Activated gamma-delta T cell (primary cell): ENCODE data around the gene GSDME.

Experiments
- DNase-seq: peaks from one replicate; lab custom pipeline; 2025; lab: John Stamatoyannopoulos, UW

The GSDME gene

DNA sequence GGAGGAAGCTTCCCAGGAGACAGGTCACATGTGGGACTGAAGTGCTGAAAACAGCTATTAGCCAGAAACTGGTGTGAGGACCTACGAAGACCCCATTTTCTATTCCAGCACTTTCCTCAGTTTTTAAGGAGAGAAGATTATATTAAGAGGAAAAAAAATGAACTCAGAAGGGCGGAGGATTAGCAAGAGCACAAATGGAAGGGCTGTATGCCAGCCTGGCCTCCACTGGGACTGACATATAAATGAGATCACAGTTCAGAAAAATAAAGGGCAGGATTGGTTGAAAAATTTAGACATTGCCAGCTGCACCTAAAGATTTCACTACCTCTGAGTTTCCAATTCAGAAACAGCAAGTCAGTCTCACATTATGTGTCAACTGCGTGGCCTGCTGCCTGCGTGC is 53.0 kb downstream of the GSDME start:
- DNase-seq, result no peak

DNA sequence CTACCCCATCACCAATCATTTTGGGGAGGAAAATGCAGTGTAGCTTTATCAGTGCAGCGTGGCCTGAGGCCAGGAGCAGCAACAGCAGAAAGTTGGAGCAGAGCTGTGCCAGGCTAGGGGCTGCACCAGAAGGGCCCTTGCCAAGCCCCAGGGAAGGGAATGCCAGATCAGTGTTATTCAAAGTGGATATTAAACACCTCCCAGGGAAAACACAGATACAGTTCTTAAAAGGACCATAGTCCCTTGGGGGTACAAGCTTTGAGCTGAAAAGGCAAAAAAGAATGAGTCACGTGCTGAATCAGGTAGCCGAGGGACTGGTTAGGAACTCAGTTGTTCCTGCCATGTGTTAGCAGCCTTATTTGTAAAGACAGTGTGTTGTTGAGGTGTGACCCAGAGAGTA is 54.0 kb downstream of the GSDME start:
- DNase-seq, result no peak

DNA sequence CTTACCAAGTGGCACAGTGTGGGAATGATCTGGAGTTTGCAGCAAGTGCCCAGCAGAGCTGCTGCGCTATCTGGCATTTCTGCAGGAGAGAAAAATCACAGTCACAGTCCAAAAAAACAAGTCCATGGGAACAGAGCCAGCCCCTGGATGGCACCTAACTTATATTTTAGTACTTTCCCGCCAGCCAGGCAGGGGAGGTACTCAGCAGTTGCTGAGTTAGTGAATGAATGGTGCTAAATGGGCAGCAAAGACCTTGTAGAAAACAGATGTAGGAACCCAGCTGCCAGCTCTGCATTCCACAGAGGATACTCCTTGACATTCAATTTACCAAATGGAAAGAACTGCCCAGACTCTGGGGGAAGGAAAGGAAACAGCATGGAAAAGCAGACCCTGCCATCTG is 54.5 kb downstream of the GSDME start:
- no peak for DNase-seq

DNA sequence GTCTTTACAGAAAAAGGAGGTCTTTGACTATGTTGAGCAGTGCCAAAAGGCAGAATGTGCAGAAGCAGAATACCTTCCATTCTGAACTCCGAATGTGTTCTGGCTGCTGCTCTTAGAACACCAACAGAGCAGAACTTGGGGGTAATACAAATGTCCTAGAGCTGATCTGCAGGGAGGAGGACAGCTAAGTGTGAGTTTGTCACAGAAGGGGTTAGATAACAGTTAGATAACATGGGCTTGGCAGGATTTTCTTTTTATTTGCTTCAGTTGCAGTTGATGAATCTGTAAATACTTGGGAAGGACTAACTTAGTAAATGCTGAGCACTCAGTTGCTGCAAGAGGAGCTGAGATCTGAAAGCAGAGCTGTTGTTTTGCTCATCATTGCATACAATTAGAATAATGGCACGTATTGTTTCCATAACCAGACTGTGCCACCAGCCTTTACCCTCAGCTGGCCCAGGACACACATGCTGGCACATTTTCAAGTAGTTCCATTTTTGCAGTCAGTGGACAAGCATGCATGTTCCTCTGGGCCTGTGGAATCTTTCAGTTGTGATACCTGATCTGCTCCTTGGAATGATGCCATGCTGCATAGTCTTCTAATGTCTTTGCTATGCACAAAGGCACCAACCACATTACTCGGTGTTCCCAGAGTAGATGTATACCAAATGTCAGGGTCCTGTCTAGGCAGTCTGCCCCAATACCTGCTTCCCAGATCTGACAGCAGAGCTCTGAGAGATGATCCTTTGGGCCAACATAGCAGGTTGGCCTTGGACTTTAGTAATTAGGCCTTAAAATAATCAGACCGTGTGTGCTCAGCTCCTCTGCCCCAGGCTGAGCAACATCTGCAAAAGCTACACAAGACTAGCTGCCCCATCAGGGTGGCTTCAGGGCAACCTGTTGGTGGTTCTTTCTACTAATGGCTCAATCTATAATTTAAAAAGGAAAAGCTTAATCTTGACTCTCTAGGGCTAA is 55.7 kb downstream of the GSDME start:
- no peak for DNase-seq

DNA sequence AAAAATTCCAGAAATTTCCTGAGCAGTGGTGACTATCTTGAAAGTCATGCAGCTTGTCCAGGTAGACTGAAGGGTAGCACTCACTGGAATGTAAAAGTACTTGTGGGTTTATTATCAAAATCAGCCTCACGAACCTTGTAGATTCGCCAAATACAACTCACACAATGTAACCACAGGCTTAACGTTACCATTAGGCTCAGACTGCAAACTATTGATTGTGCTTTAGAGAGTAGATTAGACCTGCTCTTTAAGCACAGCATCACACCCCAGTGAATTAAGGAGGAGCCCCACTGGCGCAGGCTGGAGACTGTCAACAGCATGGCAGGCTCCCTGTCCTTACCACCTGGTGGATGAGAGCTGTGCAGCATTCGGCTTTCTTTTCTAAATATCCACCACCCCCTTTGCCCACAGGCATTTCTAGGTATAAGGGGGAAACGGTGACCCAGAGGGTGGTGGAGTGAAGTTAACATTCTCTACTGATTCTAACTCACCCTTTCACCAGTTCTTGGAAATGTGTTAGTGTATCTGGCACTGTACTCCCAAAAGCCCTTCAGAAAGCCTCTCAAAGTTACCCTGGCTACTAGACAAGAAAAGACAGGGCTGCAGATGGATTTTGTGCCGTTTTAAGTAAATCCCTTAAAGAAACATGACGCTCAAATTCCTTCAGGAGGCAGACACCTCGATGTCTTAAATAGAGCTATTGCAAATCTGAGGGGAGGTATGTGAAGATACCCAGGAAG is 56.6 kb downstream of the GSDME start:
- no peak for DNase-seq

DNA sequence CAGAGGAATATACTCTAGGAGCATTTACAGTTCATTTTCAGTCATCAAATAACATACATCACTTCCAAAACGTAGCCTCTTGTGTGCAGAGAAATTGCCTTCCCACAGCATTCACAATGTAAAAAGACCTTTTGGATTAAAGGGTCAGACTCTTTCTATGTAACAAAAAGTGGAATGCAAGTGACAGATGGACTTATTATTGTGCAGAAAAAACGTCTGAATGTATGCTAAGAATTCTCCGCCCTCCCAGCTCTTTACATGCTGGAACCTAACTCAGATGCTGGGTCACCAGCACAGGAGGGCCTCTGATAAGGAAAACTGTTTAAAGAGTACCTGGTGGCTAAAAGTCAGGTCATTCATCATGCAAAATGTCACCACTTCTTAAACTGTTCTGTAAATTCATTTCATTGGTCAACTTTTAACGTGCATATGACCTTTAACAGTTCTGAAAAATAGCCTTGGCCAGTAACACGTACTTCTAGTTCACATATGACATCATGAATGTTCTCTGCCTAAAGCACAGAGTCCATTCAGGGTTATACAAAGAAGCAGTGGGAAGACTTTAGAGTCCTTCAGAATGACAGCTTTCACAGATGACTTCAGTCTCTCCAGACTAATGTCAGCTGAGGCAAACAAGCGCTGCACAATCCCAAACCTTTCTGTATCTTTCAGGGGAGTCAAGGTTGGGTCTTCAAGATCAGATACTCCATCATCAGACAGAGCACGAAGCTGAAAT is 58.6 kb downstream of the GSDME start:
- no peak for DNase-seq

DNA sequence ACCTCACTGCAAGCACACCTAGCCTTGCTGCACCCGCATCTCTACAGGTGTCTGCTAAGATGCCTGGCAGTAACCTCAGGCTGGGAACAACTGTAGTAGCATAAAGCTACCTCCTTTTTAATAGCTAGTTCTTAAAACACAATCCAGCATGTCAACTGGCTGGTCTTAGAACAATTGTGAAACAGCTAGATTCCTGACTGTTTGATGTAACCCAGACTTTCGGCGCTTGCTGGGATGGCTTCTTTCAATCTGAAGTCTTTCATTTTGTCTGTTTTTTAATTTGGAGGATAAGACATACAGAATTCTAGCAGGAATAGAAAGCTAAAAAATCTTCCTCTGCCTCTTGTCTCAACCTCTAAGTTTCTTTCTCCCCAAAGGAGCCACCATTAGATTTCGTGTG is 59.8 kb downstream of the GSDME start:
- DNase-seq, result no peak

DNA sequence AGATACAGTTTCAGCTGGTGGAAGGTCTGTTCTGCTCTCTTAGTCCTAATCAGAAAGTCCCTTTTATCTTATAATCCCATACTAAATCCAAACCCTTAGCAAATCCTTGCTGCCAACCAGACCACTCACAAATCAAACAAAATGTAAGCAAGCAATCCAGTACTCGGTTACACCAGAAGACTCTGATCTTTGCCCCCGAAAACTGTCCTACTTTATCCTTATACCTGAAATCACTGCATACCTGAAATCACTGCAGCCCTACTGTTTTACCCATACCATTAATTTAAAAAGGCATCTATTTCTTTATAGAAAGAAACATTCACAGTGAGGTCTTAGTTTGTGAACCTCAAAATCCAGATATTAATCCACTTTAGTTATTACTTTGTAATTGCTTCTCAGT is 64.7 kb downstream of the GSDME start:
- DNase-seq, result no peak

DNA sequence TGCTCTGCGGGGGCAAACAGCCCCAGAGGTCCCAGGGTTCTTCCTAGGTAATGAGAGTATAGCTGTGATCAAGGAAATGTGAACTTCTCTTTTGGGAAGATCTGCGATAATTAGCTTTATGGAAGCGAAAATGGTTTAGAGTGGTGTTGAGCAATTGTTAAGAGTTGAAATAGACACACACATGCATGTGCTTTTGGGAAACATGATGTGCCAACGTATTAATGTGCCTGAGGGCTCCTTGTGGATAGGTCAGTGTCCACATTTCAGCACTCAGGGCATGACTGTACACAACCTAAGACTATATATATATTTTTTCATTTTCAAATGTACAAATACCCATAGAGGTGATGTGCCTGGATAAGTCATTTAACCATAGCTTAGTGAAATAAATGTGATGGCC is 67.0 kb downstream of the GSDME start:
- no peak for DNase-seq

DNA sequence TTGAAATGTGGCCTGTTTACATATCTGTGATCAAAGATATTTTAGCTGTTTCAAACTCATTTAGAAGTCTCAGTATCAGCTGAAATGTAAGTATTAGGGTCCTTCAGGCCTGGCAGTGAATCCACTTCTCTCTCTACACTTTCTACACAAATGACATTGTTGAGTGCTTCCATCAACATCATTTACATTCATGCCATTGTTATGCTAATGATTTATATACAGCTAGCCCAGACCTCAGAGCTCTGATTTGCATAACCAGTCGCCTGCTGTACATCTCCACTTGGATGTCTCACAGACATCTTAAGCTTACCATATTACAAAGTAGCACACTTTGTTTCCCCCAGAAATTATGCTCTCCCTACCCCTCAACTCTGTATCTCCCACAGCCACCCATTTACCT is 71.6 kb downstream of the GSDME start:
- DNase-seq, result no peak

DNA sequence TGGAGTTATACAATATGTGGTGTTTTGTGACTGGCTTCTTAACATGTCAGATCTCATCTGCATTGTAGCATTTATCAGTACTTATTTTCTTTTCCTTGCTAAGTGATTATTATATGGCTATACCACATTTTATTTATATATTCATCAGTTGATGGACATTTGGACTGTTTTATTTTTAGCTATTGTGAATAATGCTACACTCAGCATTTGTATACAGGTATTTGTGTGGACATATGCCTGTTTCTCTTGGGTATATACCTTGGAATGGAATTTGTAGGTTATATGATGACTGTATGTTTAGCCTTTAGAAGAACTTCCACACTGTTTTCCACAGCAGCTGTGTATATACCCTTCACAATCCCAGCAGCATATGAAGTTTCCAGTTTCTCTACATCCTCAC is 86.5 kb downstream of the GSDME start:
- no peak for DNase-seq

DNA sequence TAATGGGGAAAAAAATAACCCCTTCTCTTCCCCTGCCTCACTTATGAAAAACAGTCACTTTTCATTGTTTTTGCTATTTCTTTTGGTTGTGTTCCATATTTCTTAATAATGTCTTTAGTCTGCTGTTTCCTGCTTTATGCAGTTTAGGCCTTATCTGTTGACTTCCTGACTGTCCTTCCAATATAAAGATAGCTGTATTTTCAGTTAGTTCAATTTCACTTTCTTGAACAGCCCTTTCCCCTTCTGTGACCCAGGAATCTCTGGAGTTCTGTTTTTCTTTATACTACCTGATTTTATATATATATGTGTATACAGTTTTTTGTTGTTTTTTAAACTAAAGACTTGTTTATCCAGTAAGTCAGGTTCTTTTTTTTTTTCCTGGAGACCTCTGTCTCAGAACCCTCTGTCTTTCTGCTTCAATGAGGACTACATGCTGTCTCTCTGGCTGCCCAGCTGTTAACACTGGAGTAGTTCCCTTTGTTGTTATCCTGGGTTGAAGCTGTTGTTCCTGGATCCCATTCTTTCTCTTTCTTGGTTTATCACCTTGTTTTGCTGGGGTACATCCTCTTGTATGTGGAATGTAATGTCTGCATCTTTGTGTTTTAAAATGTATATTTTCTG is 87.2 kb downstream of the GSDME start:
- DNase-seq, result no peak

DNA sequence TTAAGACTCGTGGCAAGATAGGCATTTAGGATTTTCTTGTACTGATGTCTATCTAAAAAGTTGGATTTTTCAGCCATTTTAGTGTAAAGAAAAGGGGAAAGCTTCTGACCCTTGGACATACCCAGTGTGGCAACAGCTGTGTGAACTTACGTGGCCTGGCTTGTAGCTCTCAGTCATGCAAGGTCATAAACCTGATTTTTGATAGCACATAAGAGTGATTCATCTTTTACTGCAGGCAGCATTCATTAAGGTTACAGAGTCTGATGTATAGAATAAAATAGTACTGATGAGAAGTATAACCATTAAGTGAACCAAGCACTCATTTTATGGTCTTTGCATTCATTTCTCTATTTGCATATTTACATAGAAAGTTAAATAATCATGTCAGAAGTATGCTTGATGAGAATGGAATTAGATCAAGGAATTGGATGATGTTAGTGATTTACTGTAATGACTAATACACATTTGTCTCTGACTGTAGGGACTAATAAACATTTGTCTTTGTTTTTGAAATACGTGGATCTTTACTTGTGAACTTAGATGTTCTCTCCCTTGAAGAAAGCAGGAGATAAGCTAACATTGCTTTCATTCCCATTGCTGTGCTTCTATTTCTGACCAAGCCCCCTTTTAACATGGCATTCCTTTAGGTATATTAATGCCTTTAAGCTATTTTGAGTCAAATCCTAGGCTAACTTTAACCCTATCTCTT is 88.2 kb downstream of the GSDME start:
- DNase-seq, result no peak

DNA sequence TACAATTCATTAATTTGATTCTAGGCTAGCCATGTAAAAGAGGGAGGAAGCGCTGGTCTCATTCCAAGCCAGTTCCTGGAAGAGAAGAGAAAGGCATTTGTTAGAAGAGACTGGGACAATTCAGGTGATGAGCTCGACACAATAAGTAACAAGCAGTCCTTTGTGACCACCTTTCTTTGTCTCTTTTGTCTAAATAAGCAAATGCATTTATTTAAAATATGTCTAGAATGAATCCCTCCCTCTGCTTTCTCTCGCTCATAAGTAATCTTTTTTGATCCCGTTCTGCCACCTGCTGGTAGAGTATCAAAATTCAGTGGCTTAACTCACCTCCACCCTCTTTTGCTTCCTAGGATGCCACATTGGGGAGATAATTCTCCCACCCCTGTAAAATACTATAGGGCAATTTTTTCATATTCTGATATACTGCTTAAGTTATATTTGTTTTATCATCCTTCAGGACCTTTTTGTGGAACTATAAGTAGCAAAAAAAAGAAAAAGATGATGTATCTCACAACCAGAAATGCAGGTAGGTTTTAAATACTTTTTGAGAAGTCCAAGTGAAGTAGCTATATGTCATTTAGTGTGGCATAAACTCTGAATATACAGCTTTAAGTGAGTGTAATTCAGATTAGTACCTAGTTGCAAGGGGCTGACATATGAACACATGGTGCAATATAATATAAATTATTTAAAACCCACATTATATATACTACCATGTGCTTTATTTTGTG is 91.5 kb downstream of the GSDME start:
- DNase-seq, result no peak

DNA sequence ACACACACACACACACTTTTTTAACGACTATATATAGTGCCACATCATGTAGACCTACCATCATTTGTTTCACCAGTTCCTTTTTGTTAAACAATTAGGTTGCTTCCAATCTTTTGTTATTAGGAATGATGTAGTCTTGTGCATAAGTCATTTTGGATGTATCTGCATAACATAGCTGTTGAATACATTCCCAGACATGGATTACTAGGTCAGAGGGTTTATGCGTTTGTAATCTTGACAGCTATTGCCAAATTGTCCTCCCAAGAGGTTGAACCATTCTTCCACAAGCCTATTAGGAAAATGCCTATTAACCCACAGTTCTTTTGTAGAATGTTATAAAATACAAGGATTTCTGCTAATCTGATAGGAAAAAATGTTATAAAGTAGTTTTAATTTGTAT is 96.7 kb downstream of the GSDME start:
- DNase-seq, result no peak

DNA sequence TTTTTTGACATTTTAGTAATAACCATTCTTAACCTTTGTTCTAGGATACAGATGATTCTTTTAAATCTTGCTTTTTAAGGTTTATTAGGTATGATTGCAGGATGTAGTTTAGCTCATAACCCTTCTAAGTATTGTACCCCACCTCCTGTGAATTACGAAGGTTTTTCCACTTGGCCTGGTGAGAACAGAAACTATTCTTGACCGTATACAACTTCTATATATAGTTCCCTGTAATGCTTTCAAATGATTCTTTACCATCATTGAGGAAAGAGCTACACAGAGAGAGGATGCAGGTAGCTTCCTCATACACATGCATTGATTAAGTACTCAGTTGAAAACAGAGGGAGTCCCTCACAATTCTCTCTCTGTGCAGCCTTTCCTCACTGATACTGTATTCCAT is 97.8 kb downstream of the GSDME start:
- no peak for DNase-seq

DNA sequence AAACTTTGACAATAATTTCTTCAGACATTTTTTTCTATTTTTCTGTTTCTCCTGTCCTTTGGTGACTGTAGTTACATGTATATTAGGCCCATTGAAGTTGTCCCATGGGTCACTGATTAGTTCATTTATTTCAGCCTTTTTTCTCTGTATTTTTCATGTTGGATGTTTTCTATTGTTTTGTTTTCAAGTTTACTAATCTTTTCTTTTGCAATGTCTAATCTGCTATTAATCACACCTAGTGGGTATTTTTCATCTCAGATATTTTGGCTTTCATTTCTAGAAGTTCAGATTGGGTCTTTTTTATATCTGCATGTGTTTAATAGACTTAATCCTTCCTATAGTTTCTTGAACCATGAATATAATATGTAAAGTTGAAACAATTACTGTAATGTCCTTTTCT is 99.3 kb downstream of the GSDME start:
- no peak for DNase-seq

DNA sequence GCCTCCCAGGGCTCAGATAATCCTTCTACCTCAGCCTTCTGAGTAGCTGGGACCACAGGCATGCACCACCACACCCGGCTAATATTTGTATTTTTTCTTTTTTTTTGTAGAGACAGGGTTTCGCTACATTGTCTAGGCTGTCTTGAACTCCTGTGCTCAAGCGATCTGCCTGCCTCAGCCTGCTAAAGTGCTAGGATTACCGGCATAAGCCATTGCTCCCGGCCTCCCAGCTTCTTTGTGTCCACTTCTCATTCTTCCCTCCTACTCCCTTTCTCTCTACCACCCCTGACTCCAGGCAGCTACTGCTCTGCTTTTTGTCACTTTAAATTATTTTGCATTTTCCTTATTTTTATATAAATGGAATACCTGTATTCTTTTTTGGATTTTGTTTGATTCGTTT is 100.7 kb downstream of the GSDME start:
- no peak for DNase-seq

DNA sequence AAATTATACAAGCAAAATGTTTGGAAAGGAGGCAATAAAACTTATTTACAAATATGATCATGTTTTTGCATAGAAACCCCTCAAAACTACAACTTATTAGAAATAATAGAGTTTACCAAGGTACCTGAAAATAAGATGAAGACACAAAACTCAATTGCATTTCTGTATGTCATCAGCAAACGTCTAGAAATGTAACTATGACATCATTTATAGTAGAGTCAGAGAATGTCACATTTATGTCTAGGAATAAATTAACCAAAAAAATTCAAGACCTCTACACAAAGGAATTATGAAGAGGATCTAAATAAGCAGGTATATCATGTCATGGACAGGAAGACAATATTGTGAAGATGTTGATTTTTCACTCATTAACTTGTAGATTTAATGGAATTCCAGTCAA is 103.0 kb downstream of the GSDME start:
- DNase-seq, result no peak

DNA sequence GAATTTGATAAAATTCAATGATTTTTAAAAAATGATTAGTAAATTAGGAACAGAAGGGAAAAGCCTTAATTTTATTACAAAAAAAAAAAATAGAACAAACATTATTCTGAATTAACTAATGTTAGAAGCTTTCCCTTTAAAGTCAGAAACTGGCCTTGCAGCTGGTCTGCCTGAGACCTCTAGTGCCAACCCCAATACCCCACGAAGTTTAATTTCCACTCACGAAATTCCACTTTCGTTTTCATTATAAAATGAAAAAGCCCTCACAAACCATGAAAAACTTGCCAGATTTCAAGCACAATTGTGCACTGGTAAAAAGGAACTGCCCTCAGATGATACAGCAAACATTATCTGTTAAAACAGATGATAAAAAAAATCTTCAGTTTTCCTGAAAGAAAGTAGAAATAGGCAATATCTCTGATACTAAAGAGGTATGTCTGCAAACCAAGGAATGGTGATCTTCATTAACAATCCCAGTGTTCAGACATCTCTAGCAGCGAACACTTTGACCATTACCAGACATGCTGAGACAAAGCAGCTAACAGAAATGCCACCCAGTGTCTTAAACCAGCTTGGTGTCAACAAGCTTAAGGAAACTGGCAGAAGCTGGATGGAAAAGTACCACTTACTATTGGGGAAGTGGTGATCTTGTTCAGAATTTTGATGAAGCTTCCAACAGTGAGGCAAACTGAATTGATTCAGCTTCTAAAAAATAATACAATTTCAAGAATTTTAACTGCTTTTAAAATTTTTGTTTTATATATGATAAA is 103.8 kb downstream of the GSDME start:
- DNase-seq, result no peak
